Bronchial epithelial cell (primary cell): ENCODE results near the gene ABHD12. TPM values are rescaled to one million over a fixed set of nuclear protein-coding genes. Genes with fewer than 3 reads are reported as not detected.

Source experiments
- DNase-seq: peaks from one replicate; pipeline ENCODE4 v3.0.0-alpha.2; 2010; ENCODE audit warnings: low read depth
- FAIRE-seq: peaks from 2 replicates; lab custom pipeline; 2011; peaks lifted over from hg19 to GRCh38; lab: Jason Lieb, UNC
- H3K27me3 ChIP-seq: 2 replicates; pipeline ENCODE4 v1.5.1; 2011; ENCODE audit warnings: low read length; ENCODE audit not compliant: control insufficient read depth, insufficient read depth
- H3K36me3 ChIP-seq: 2 replicates; pipeline ENCODE4 v1.5.1; 2011; ENCODE audit warnings: low read length; ENCODE audit not compliant: control insufficient read depth, insufficient read depth
- H3K4me3 ChIP-seq: 2 replicates; pipeline ENCODE4 v1.5.1; 2011; ENCODE audit warnings: mild to moderate bottlenecking, low read depth, low read length, control low read depth
- total RNA-seq: library from RNA; depleted of rRNA; stranded (reverse); fragments of >200 nt; gene quantifications from 2 replicates; pipeline ENCODE4 v1.2.1, GENCODE V29; 2014
- TF ChIP-seq, protein P1 (sequence below): IDR thresholded peaks from 2 replicates; pipeline ENCODE4 v1.5.1; 2011; ENCODE audit warnings: mild to moderate bottlenecking, moderate library complexity, low read length, control low read depth, inconsistent platforms; ENCODE audit not compliant: insufficient read depth, severe bottlenecking

ABHD12 gene
- total RNA-seq, 1 donor from 2014 or later, result 21.6 TPM

DNA sequence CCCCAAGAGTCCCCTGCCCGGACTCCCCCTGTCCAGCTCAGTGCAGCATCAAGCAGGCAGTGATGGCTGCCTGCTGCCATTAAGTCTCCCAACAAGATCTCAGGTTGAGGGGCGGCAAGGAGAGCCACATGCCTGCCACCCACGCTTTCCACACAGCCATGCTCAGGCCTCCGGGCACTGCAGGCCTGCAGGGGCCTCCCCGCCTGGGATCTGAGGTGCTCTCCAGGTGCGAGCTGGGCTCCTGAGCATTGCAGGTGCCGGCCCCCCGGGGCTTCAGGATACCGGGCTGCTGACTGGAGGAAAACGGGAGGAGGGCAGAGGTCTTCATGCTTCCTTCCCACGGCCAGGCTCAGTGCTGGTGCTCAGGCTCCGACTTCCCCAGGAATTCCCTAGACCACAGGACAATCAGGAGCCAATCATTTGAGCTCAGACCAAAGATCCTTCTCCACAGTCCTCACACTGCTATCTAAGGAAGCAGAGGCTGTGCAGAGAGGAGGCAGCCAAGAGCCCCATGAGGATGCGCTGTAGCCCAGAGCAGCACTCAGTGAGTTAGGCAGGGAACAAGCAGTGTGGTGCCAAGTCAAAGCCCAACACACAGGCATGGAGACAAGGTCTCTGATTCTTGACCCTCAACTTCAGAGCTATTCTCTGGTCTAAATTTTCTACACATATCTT lies 90.0 kb downstream of the ABHD12 start:
- H3K27me3 ChIP-seq, result no peaks in the 10 kb centered on the region
- no peak for FAIRE-seq
- DNase-seq, result no peak
- no peak overlapping the region for H3K4me3 ChIP-seq
- TF ChIP-seq, protein P1, sequence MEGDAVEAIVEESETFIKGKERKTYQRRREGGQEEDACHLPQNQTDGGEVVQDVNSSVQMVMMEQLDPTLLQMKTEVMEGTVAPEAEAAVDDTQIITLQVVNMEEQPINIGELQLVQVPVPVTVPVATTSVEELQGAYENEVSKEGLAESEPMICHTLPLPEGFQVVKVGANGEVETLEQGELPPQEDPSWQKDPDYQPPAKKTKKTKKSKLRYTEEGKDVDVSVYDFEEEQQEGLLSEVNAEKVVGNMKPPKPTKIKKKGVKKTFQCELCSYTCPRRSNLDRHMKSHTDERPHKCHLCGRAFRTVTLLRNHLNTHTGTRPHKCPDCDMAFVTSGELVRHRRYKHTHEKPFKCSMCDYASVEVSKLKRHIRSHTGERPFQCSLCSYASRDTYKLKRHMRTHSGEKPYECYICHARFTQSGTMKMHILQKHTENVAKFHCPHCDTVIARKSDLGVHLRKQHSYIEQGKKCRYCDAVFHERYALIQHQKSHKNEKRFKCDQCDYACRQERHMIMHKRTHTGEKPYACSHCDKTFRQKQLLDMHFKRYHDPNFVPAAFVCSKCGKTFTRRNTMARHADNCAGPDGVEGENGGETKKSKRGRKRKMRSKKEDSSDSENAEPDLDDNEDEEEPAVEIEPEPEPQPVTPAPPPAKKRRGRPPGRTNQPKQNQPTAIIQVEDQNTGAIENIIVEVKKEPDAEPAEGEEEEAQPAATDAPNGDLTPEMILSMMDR, result no peak
- H3K36me3 ChIP-seq, result peaks cover 17% of the 10 kb centered on the region

DNA sequence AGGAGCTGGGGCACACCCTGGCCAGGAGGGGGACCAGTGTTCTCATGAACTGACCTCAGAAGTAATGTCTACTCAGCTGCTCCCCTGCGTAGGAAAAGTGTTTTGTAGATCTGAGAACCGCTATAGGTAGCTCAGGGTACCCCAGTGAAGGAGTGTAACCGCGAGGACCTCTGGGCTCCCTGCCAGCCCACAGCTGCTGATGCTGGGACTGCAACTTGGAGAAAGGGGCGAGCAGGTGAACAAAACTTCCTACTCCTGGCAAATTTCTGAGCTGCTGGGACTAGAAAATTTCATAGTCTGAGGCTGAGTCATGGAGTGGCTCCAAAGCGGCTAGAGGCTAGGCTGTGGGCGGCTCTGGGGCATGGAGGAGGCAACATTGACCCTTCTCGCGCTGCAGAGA lies 90.8 kb downstream of the ABHD12 start:
- Histone ChIP-seq H3K36me3 (peaks cover 20% of the 10 kb centered on the region), H3K4me3 (no peak overlapping the region), H3K27me3 (no peaks in the 10 kb centered on the region)
- FAIRE-seq (no peak), DNase-seq (peak; percentile 42)
- TF ChIP-seq, protein P1, result no peak

DNA sequence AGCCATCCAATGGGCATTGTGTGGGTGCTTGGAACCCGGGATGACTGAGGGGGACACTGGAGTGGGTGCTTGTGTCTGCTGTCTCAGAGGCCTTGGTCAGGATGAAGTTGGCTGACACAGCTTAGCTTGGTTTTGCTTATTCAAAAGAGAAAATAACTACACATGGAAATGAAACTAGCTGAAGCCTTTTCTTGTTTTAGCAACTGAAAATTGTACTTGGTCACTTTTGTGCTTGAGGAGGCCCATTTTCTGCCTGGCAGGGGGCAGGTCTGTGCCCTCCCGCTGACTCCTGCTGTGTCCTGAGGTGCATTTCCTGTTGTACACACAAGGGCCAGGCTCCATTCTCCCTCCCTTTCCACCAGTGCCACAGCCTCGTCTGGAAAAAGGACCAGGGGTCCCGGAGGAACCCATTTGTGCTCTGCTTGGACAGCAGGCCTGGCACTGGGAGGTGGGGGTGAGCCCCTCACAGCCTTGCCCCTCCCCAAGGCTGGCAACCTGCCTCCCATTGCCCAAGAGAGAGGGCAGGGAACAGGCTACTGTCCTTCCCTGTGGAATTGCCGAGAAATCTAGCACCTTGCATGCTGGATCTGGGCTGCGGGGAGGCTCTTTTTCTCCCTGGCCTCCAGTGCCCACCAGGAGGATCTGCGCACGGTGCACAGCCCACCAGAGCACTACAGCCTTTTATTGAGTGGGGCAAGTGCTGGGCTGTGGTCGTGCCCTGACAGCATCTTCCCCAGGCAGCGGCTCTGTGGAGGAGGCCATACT lies 93.3 kb downstream of the ABHD12 start:
- DNase-seq, result no peak
- no peak for FAIRE-seq
- TF ChIP-seq, protein P1, result no peak
- no peaks in the 10 kb centered on the region for H3K27me3 ChIP-seq
- H3K36me3 ChIP-seq, result peaks cover 29% of the 10 kb centered on the region
- no peak overlapping the region for H3K4me3 ChIP-seq

DNA sequence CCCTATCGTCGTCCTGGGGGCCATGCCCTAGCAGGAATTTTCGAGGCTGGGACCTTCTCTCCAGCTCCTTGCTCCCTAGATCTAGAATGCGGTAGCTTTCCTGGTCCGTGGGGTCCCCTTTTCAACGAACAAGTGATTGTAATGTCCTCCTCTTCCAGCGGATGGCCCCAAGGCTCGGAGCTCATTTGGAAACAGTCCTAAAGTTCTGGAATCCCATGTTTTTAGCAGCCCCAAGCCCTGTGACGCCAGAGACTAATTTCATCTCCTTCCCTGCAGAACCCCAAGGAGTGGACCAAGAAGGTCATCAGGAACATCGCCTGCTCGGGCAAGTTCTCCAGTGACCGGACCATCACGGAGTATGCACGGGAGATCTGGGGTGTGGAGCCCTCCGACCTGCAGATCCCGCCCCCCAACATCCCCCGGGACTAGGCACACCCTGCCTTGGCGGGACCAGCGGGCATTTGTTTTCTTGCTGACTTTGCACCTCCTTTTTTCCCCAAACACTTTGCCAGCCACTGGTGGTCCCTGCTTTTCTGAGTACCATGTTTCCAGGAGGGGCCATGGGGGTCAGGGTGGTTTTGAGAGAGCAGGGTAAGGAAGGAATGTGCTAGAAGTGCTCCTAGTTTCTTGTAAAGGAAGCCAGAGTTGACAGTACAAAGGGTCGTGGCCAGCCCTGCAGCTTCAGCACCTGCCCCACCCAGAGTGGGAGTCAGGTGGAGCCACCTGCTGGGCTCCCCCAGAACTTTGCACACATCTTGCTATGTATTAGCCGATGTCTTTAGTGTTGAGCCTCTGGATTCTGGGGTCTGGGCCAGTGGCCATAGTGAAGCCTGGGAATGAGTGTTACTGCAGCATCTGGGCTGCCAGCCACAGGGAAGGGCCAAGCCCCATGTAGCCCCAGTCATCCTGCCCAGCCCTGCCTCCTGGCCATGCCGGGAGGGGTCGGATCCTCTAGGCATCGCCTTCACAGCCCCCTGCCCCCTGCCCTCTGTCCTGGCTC lies 94.2 kb downstream of the ABHD12 start:
- DNase-seq (no peak), FAIRE-seq (no peak)
- TF ChIP-seq, protein P1, result peak; percentile 39
- Histone ChIP-seq H3K27me3 (no peaks in the 10 kb centered on the region), H3K4me3 (no peak overlapping the region), H3K36me3 (peaks cover 38% of the 10 kb centered on the region)

DNA sequence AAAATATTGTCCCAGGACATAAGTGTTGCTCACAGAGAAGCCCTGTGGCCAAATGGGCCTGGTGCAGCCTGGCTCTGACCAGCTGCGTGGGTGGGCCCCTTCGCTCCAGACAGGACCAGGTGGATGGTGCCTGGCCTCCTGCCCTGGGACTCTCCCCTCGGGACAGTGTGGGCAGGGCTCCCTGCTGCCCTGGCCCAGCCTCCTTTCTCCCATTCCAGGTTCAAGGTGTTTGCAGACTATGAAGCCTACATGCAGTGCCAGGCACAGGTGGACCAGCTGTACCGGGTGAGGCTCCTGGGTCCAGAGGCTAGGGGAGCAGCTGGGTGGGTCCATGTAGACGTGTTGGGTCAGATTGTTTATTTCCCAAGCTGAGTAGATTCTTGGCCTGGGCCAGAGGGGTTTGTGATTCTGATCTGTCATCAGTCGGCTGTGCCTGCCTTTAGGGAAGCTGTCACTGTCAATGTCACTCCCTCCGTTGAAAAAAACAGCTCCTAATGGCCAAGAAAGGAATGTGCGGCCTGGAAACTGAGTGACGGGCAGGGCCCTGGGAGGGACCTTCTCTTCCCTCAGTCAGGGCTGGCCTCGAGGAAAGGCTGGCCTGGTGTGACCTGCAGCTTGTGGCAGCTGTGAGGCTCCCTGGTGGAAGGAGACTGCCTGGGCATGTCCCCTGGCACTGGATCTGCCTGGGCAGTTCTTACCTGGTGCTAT lies 95.1 kb downstream of the ABHD12 start:
- no peaks in the 10 kb centered on the region for H3K27me3 ChIP-seq
- H3K4me3 ChIP-seq, result no peak overlapping the region
- TF ChIP-seq, protein P1, result peak; percentile 4
- DNase-seq (peak; percentile 44), FAIRE-seq (no peak)
- H3K36me3 ChIP-seq, result peaks cover 46% of the 10 kb centered on the region
